Thyroid gland (tissue), 4 donors: ENCODE measurements around the gene MALT1.

ENCODE experiments used
- CTCF ChIP-seq, 6 experiments: fragments of 200-600 bp in 3 of 6; fragments of 450-650 bp in 3 of 6; sonication (generic) in 3 of 6; IDR thresholded peaks; one replicate each; pipeline ENCODE4 v1.5.1; 2016 to 2019; ENCODE audit warnings: antibody characterized with exemption in 6 of 6, mild to moderate bottlenecking in 2 of 6, inconsistent platforms in 1 of 6, moderate library complexity in 1 of 6
- POLR2A ChIP-seq, 2 donors: fragments of 450-650 bp; IDR thresholded peaks; one replicate each; pipeline ENCODE4 v1.6.1; 2017; ENCODE audit warnings: antibody characterized with exemption in 2 of 2, mild to moderate bottlenecking in 2 of 2, moderate library complexity in 1 of 2

- TF ChIP-seq CTCF (IDR thresholded peaks at IDR 0.05) (no peak), POLR2A (IDR thresholded peaks at IDR 0.05) (no peak)
Measured at GRCh38 chr18:58780045-58780444, 108.8 kb downstream of the MALT1 start.
